ENCODE data around the gene PLK1.
"Not testable (repeated sequence)": the region's sequence is repeated elsewhere in the genome, so short reads cannot be mapped to it uniquely, and the experiment has no call there.

PLK1 gene

DNA sequence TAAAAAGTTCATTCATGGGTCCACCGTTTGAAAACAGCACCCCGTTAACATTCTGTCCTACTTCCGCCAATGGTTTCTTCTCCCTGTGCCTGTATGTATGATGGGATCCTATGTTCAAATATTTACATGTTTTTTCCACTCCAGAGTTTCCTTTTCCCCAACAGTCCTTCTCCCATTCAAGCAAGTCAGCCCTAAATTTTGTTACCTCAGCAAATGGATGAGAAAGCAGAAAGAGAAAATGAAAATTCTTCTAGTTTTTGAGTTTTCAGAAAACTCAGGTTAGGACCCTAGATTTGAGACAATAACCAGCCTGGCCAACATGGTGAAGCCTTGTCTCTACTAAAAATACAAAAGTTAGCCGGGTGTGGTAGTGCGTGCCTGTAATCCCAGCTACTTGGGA, 37.8 kb downstream of the PLK1 start:
- DNase-seq (ENCODE audit: extremely low read depth, insufficient read length) = no peak
- Histone ChIP-seq H3K36me3 (ENCODE audit: control insufficient read depth, insufficient read depth, low read length) (no peaks in the 10 kb centered on the region), H3K27me3 (replicated peaks; ENCODE audit: control insufficient read depth, insufficient read depth, low read length) (no peaks in the 10 kb centered on the region; the same call in 1 of the 2 replicates), H3K4me3 (replicated peaks; ENCODE audit: low read depth, low read length) (no peak overlapping the region)
- TF ChIP-seq, protein P1, sequence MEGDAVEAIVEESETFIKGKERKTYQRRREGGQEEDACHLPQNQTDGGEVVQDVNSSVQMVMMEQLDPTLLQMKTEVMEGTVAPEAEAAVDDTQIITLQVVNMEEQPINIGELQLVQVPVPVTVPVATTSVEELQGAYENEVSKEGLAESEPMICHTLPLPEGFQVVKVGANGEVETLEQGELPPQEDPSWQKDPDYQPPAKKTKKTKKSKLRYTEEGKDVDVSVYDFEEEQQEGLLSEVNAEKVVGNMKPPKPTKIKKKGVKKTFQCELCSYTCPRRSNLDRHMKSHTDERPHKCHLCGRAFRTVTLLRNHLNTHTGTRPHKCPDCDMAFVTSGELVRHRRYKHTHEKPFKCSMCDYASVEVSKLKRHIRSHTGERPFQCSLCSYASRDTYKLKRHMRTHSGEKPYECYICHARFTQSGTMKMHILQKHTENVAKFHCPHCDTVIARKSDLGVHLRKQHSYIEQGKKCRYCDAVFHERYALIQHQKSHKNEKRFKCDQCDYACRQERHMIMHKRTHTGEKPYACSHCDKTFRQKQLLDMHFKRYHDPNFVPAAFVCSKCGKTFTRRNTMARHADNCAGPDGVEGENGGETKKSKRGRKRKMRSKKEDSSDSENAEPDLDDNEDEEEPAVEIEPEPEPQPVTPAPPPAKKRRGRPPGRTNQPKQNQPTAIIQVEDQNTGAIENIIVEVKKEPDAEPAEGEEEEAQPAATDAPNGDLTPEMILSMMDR (IDR thresholded peaks at IDR 0.05; ENCODE audit: insufficient read depth, low read length, poor library complexity, severe bottlenecking) = no peak

DNA sequence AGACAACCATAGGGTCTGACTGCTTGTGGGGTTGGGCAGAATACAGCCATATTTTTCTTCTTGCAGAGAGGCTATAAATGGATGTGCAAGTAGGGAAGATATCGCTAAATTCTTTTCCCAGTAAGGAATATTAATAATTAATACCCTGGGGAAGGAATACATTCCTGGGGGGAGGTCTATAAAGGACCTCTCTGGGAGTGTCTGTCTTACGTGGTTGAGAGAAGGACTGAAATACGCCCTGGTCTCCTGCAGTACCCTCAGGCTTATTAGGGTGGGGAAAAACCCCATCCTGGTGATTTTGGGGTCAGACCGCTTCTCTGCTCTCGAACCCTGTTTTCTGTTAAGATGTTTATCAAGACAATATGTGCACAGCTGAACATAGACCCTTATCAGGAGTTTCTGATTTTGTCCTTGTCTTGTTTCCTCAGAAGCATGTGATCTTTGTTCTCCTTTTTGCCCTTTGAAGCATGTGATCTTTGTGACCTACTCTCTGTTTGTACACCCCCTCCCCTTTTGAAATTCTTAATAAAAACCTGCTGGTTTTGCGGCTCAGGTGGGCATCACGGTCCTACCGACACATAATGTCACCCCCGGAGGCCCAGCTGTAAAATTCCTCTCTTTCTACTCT, 44.0 kb downstream of the PLK1 start:
- not testable (repeated sequence) for H3K36me3 ChIP-seq (ENCODE audit: control insufficient read depth, insufficient read depth, low read length); H3K27me3 ChIP-seq (replicated peaks; ENCODE audit: control insufficient read depth, insufficient read depth, low read length); H3K4me3 ChIP-seq (replicated peaks; ENCODE audit: low read depth, low read length); DNase-seq (ENCODE audit: extremely low read depth, insufficient read length)

DNA sequence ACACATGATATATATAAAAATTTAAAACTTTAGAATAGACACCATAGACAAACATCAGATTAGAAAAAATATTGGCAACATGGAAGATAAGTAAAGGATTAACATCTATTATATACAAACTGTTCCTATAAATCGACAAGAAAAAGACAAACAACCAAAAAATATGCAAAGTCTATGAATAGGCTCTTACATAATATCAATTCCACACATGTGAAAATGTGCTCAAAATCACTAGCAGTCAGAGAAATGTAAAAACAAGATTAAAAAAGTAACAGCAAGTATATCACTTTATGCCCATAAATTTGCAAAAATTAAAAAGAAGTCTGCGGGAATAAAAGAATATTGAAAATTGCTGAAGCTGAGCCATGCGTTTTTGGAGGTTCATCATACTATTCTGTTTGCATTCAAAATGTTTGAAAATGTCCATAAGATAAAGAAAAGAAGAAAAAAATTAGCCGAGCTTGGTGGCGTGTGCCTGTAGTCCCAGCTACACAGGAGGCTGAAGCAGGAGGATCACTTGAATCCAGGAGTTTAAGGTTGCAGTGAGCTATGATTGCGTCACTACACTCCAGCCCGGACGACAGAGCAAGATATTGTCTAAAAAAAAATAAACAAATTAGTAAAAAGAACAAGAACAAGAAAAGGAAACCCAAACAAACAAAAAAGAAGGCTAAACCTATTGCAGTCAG, 45.6 kb downstream of the PLK1 start:
- no peak for DNase-seq (ENCODE audit: extremely low read depth, insufficient read length)
- TF ChIP-seq, protein P1 (IDR thresholded peaks at IDR 0.05; ENCODE audit: insufficient read depth, low read length, poor library complexity, severe bottlenecking) = no peak
- H3K36me3 ChIP-seq (ENCODE audit: control insufficient read depth, insufficient read depth, low read length) = no peaks in the 10 kb centered on the region
- H3K27me3 ChIP-seq (replicated peaks; ENCODE audit: control insufficient read depth, insufficient read depth, low read length) = no peaks in the 10 kb centered on the region
- H3K4me3 ChIP-seq (replicated peaks; ENCODE audit: low read depth, low read length) = no peak overlapping the region

DNA sequence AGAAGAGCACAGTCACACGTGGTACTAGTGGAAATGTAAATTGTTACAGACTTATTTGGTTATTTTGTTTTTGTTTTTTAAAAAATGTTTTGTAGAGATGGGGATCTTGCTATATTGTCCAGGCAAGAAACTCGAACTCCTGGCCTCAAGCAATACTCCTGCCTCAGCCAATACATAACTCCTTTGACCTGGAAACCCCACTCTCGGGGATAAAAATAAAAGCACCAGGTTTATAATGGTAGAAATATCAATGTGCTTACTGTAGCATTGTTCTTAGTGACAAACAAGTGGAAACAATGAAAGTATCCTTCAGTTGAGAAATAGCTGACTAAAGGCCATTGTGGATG, 46.1 kb downstream of the PLK1 start:
- no peak overlapping the region for H3K4me3 ChIP-seq (replicated peaks; ENCODE audit: low read depth, low read length)
- H3K36me3 ChIP-seq (ENCODE audit: control insufficient read depth, insufficient read depth, low read length) = no peaks in the 10 kb centered on the region
- TF ChIP-seq, protein P1 (IDR thresholded peaks at IDR 0.05; ENCODE audit: insufficient read depth, low read length, poor library complexity, severe bottlenecking) = no peak
- no peaks in the 10 kb centered on the region for H3K27me3 ChIP-seq (replicated peaks; ENCODE audit: control insufficient read depth, insufficient read depth, low read length)
- no peak for DNase-seq (ENCODE audit: extremely low read depth, insufficient read length)

DNA sequence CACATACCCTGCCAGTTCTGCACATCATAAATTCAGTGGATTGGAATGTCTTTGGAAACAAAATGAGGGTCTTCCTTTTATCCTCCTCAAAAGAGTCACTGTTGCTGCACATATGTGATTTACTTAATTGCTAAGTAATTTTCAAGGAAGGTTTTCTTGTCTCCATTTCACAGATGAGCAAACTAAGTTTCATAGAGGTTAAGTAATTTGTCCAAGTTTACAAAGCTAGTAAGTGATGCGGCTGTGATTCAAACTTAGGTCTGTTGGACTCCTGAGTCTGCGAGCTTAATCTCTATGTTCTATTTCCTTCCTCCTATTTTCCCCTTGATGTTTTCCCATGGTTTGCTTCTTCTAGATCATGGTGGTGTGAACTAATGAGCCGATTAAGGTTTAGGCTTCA, 48.0 kb downstream of the PLK1 start:
- TF ChIP-seq, protein P1 (IDR thresholded peaks at IDR 0.05; ENCODE audit: insufficient read depth, low read length, poor library complexity, severe bottlenecking) = no peak

DNA sequence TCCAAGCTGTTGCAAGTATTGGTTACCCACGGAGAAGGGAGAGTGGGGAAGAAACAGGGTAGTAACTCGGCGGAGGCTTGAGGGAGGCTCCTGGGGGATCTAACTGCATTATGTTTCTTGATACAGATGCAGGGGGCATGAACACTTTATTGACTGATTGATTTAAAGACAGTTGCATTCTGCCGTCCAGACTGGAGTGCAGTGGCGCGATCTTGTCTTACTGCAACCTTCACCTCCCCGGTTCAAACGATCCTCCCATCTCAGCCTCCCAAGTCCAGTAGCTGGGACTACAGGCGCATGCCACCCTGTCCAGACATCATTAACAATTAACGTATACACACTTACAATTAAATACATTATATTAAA, 49.4 kb downstream of the PLK1 start:
- H3K27me3 ChIP-seq (replicated peaks; ENCODE audit: control insufficient read depth, insufficient read depth, low read length) = no peaks in the 10 kb centered on the region
- H3K36me3 ChIP-seq (ENCODE audit: control insufficient read depth, insufficient read depth, low read length) = no peaks in the 10 kb centered on the region
- no peak overlapping the region for H3K4me3 ChIP-seq (replicated peaks; ENCODE audit: low read depth, low read length)
- TF ChIP-seq, protein P1 (IDR thresholded peaks at IDR 0.05; ENCODE audit: insufficient read depth, low read length, poor library complexity, severe bottlenecking) = no peak
- DNase-seq (ENCODE audit: extremely low read depth, insufficient read length) = no peak

More for the DNA sequence above, 48.0 kb downstream of the PLK1 start:
- no peak for DNase-seq (ENCODE audit: extremely low read depth, insufficient read length)
- H3K36me3 ChIP-seq (ENCODE audit: control insufficient read depth, insufficient read depth, low read length) = no peaks in the 10 kb centered on the region
- H3K4me3 ChIP-seq (replicated peaks; ENCODE audit: low read depth, low read length) = no peak overlapping the region
- H3K27me3 ChIP-seq (replicated peaks; ENCODE audit: control insufficient read depth, insufficient read depth, low read length) = no peaks in the 10 kb centered on the region

Data from GM06990 (cell line).